ENCODE measurements around the gene TERB2.
"Not testable (repeated sequence)": the region's sequence is repeated elsewhere in the genome, so short reads cannot be mapped to it uniquely, and the experiment has no call there.

Gene TERB2

DNA sequence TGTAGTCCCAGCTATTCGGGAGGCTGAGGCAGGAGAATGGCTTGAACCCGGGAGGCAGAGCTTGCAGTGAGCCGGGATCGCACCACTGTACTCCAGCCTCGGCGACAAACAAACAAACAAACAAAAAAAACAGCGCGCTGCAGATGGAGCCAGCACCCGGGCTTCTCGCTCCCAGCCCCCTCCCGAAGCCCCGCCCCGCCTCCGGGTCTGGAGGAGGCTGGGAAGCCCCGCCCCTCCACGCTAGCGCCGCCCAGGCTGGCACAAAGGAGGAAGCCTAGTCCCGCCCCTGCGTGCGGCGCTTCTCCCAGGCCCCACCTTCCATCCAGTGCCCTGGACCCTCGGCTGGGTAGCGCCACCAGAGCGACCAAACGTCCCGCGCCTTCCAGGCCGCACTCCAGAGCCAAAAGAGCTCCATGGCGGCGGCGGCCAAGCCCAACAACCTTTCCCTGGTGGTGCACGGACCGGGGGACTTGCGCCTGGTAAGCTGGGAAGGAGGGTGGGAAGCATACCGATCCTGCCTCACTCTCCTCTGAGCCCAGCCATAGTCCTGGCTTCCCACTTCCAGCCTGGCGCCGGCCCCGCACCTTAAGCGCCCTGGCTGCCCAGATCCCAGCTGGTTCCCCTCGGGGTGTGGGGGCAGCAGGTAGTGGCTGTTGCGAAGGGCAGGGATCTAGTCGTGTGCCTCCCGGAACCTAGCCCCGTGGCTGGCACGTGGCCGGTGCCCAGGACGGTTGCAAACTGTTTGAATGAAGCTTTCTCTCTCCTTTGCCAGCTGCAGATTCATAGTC, 66.6 kb downstream of the TERB2 start, which contains the start of gene SORD:
Gene SORD (plus strand): TSS at position 325 of the 788 bp plus-strand sequence. CDS start 89 bp downstream, at position 414.
- DNase-seq (ENCODE audit: low read depth in 2 of 2): peak; percentile 75 to 86
- peak within 1 kb of the TSS; percentile 75 to 86 for H3K4me3 ChIP-seq (replicated peaks in 1 of 2; ENCODE audit: low read depth in 2 of 2, low read length in 2 of 2)
- TF ChIP-seq, protein P1, sequence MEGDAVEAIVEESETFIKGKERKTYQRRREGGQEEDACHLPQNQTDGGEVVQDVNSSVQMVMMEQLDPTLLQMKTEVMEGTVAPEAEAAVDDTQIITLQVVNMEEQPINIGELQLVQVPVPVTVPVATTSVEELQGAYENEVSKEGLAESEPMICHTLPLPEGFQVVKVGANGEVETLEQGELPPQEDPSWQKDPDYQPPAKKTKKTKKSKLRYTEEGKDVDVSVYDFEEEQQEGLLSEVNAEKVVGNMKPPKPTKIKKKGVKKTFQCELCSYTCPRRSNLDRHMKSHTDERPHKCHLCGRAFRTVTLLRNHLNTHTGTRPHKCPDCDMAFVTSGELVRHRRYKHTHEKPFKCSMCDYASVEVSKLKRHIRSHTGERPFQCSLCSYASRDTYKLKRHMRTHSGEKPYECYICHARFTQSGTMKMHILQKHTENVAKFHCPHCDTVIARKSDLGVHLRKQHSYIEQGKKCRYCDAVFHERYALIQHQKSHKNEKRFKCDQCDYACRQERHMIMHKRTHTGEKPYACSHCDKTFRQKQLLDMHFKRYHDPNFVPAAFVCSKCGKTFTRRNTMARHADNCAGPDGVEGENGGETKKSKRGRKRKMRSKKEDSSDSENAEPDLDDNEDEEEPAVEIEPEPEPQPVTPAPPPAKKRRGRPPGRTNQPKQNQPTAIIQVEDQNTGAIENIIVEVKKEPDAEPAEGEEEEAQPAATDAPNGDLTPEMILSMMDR (IDR thresholded peaks at IDR 0.05; ENCODE audit: low read depth, low read length): no peak

DNA sequence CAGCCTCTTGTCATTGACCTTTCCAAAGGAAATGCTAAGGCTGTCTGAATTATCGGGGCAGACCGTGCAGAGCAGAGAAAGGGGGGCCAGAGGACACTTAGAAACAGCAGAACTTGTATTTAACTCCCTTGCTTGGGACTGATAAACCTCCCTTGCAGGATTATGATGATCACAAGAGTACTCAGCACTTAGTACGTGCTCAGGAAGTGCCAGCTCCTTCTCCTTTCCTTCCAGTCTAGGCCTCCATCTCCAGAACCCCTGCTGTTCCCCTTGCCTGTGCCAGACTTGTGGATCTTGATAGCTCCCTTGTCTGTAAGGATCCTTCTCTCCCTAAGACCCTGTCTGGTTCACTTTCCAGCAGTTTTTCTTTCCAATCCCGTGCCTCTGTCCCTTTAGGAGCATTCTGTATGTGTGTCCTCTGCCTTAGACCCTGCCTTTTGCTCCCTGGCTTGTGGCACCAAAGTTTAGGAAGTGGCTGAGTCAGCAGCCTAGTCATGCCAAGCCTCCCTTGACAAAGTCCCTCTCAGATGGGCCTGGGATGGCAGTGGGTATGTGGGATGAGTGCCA, 67.3 kb downstream of the TERB2 start:
- TF ChIP-seq, protein P1 (IDR thresholded peaks at IDR 0.05; ENCODE audit: low read depth, low read length): no peak
- H3K4me3 ChIP-seq (replicated peaks in 1 of 2; ENCODE audit: low read depth in 2 of 2, low read length in 2 of 2): peak overlapping the region; percentile 75 to 86

DNA sequence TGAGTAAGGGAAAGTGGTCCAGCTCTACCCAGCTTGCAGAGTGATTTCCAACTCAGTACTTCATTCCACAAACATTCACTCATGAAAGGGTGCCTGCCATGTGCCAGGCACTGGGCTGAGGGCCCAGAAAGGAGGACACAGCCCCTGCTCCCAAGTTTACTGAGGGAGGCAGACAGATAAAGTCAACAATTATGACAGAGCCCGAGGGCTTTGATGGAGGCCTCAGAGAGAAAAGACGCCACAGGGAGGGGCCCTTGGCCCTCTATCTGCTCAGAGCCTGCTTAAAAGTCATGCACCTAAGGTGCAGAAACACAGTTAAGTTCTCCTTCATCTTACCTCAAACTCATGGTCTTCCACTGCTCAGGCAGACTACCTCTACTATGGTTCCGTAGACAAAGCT, 68.2 kb downstream of the TERB2 start:
- DNase-seq (ENCODE audit: low read depth in 2 of 2); H3K4me3 ChIP-seq (replicated peaks in 1 of 2; ENCODE audit: low read depth in 2 of 2, low read length in 2 of 2): not testable (repeated sequence)

More for the DNA sequence above, 67.3 kb downstream of the TERB2 start:
- peak; percentile 13 to 18 for DNase-seq (ENCODE audit: low read depth in 2 of 2)

DNA sequence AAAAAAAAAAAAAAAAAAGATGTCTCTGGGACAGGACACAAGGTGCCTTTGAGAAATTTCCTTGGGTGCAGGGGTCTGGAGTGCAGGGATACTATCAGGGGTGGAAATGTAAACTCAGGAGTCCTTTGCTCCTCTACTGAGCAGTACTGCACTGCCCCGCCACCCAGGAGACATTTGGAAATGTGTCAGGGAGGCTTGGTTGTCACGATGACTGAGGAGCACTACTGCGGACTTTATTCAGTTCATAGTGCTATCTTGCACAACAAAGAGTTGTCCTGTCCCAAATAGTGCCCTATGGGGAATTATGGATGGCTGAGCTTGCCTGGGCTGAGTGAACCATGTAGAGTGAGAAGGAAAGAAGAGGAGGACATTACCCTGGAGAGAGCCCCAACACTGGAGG, 69.1 kb downstream of the TERB2 start:
- H3K4me3 ChIP-seq (replicated peaks in 1 of 2; ENCODE audit: low read depth in 2 of 2, low read length in 2 of 2); DNase-seq (ENCODE audit: low read depth in 2 of 2): not testable (repeated sequence)

DNA sequence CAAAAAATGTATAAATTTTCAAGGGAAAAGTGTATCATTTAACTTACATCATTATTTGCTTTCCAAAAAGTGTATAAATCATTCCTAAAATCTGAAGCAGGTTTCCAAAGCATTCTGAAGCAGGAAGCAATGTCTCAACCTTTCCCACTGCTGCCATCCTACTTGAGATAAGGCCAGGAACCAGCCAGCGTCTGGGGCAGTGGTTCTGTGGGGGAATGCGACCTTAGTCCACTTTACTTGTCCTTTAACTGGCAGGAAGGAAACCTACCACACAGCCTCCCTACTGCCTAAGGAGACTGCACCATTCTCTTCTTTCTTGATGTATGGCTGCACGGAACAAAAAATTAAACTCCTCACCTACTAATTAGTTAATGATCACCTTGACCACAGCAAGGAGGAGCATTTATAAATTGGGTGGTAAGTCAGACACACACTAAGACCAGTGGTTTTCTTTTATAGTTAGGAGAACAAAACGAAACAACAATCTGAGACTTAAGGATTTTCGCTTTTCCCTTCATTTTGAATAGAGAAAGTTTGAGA, 70.2 kb downstream of the TERB2 start:
- TF ChIP-seq, protein P1 (IDR thresholded peaks at IDR 0.05; ENCODE audit: low read depth, low read length): no peak
- H3K4me3 ChIP-seq (replicated peaks in 1 of 2; ENCODE audit: low read depth in 2 of 2, low read length in 2 of 2): no peak overlapping the region
- DNase-seq (ENCODE audit: low read depth in 2 of 2): peak in 1 of 2 donors; percentile 9

DNA sequence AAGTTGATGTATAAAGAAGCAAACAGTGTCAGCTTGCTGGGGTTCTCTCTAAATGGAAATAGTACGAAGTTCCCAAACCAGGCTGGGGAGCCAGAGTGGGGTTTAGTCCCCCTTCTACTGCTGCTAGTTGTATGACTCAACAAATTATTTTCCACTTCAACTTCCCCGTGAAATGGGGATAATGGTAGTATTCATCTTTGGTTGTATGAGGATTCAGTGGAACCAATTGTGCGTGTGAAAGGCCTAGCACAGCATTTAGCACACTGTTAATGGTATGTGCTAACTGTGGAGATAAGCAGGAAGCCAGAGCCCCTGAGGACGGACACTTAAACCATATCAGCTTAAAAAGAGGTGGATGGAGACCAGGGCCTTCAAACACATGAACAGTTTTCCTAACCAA, 70.7 kb downstream of the TERB2 start:
- no peak overlapping the region for H3K4me3 ChIP-seq (replicated peaks in 1 of 2; ENCODE audit: low read depth in 2 of 2, low read length in 2 of 2)
- TF ChIP-seq, protein P1 (IDR thresholded peaks at IDR 0.05; ENCODE audit: low read depth, low read length): no peak
- no peak for DNase-seq (ENCODE audit: low read depth in 2 of 2)

Measured in cardiac fibroblast (primary cell).